Fibroblast of mammary gland (primary cell): ENCODE results near the gene GOPC.
A peak's percentile ranks its signal among the peaks of the same experiment; 100 is the strongest.

Source experiments
- DNase-seq: peaks from one replicate; pipeline ENCODE4 v3.0.0-alpha.2; 2010; ENCODE audit warnings: low read depth
- H3K4me3 ChIP-seq: 2 replicates; pipeline ENCODE4 v1.5.1; 2011; ENCODE audit warnings: low read depth, mild to moderate bottlenecking, low read length, moderate library complexity; ENCODE audit not compliant: control insufficient read depth
- CTCF ChIP-seq: conservative IDR thresholded peaks from 2 replicates; pipeline ENCODE4 v1.5.1; 2011; ENCODE audit warnings: low read depth, low read length, inconsistent platforms; ENCODE audit not compliant: control insufficient read depth, insufficient read depth

The GOPC gene

GRCh38 chr6:117558818-117559217 lies 43.5 kb downstream of the GOPC start:
- H3K4me3 ChIP-seq = no peak overlapping the region
- no peak for DNase-seq
- TF ChIP-seq CTCF = no peak

GRCh38 chr6:117557951-117558350 lies 44.4 kb downstream of the GOPC start:
- TF ChIP-seq CTCF = no peak
- H3K4me3 ChIP-seq = no peak overlapping the region
- DNase-seq = no peak

- TF ChIP-seq CTCF = peak; percentile 70
- DNase-seq = peak; percentile 47
- no peak overlapping the region for H3K4me3 ChIP-seq
Observed at GRCh38 chr6:117555882-117556498, 46.3 kb downstream of the GOPC start.

- H3K4me3 ChIP-seq = no peak overlapping the region
- no peak for TF ChIP-seq CTCF
- DNase-seq = no peak
Observed at GRCh38 chr6:117555262-117555849, 47.0 kb downstream of the GOPC start.

- no peak for DNase-seq
- H3K4me3 ChIP-seq = no peak overlapping the region
- TF ChIP-seq CTCF = no peak
Observed at GRCh38 chr6:117553142-117553541, 49.2 kb downstream of the GOPC start.

- H3K4me3 ChIP-seq = no peak overlapping the region
- no peak for DNase-seq
- TF ChIP-seq CTCF = no peak
Observed at GRCh38 chr6:117552618-117553017, 49.7 kb downstream of the GOPC start.

- no peak for TF ChIP-seq CTCF
- H3K4me3 ChIP-seq = no peak overlapping the region
- DNase-seq = no peak
Observed at GRCh38 chr6:117550618-117551242, 51.6 kb downstream of the GOPC start.
